Measurements from ENCODE around the gene CLC. TPM values are rescaled to one million over a fixed set of nuclear protein-coding genes. Genes with fewer than 3 reads are reported as not detected.
"Not testable (repeated sequence)": the region's sequence is repeated elsewhere in the genome, so short reads cannot be mapped to it uniquely, and the experiment has no call there.

CLC gene
- total and polyA plus RNA-seq, 2 donors (not counting 1 experiment from before 2014, with no cell fraction given) = 0.33 TPM; not detected in 1

- CTCF ChIA-PET; POLR2A ChIA-PET; H3K36me3 ChIP-seq (replicated peaks in 1 of 2; ENCODE audit: control extremely low read depth in 1 of 2, control insufficient read depth in 1 of 2, extremely low read depth in 1 of 2, insufficient read depth in 2 of 2, low read length in 1 of 2); intact Hi-C loops (cut with micrococcal nuclease); H3K27ac ChIP-seq (ENCODE audit: low read length in 2 of 2); H3K4me3 Mint-ChIP-seq; H4K20me1 ChIP-seq (ENCODE audit: control insufficient read depth, insufficient read depth, low read length, poor library complexity, severe bottlenecking); H3K27ac Mint-ChIP-seq; H3K9me3 ChIP-seq (ENCODE audit: control extremely low read depth in 1 of 3, control insufficient read depth in 2 of 3, insufficient read depth in 1 of 3, low read length in 2 of 3); H3K4me1 ChIP-seq (ENCODE audit: control insufficient read depth in 2 of 2, insufficient read depth in 2 of 2, low read length in 2 of 2); H3K79me2 ChIP-seq (ENCODE audit: control insufficient read depth, insufficient read depth, low read length); H2AFZ ChIP-seq (ENCODE audit: insufficient read depth, low read depth, low read length, poor library complexity, severe bottlenecking); DNase-seq; H3K9me3 Mint-ChIP-seq (ENCODE audit: insufficient read depth); H3K4me3 ChIP-seq (ENCODE audit: control extremely low read depth in 1 of 5, extremely low read depth in 1 of 5, insufficient read depth in 1 of 5, low read depth in 2 of 5, low read length in 4 of 5); H3K9ac ChIP-seq (ENCODE audit: low read length); H3K4me1 Mint-ChIP-seq; H3K4me2 ChIP-seq (replicated peaks; ENCODE audit: low read depth, low read length, poor library complexity, severe bottlenecking); ATAC-seq (ENCODE audit: low read depth): not testable (repeated sequence)
- WGBS (ENCODE audit: insufficient coverage) = no CpG with 5 or more reads among the region's 1 CpG
- H3K27me3 ChIP-seq (replicated peaks in 1 of 4; ENCODE audit: control extremely low read depth in 1 of 4, control insufficient read depth in 3 of 4, insufficient read depth in 4 of 4, low read length in 3 of 4) = peaks cover 0 to 22% (median 10%) of the 10 kb centered on the region in 4 experiments
- H3K27me3 Mint-ChIP-seq = peaks cover 44% of the 10 kb centered on the region
Observed at GRCh38 chr19:39761851-39762250, 24.0 kb upstream of the CLC start.

DNA sequence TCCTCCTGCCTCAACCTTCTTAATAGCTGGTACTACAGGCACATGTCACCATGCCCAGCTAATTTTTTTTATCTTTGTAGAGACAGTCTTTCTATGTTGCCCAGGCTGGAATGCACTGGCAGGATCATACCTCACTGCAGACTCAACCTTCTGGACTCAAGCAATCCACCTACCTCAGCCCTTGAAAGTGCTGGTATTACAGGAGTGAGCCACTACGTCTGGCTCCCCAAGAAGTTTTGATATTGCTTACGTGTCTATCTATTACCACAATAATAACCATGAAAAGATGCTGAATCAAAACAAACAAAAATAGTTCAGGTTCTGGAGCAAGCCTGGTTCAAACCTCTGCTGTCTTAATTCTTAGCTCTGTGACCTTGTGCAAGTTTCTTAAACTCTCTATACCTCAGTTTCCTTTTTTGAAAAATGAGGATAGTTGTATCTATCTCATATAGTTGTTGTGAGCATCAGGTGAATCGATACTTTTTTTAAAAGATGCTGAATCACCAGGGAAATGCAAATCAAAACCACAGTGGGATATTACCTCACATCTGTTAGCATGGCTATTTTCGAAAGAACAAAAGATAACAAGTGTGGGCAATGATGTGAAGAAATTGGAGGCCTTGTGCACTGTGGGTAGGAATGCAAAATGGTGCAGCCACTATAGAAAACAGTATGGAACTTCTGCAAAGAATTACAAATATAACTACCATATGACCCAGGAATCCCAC, 21.8 kb upstream of the CLC start:
- Histone ChIP-seq H3K27ac (ENCODE audit: low read length in 2 of 2) (no peak overlapping the region), H3K9me3 (ENCODE audit: control extremely low read depth in 1 of 3, control insufficient read depth in 2 of 3, insufficient read depth in 1 of 3, low read length in 2 of 3) (peaks cover 0 to 3% (median 0%) of the 10 kb centered on the region in 3 donors), H3K79me2 (ENCODE audit: control insufficient read depth, insufficient read depth, low read length) (no peaks in the 10 kb centered on the region), H3K4me1 (ENCODE audit: control insufficient read depth in 2 of 2, insufficient read depth in 2 of 2, low read length in 2 of 2) (no peaks in the 10 kb centered on the region), H3K4me3 (ENCODE audit: control extremely low read depth in 1 of 5, extremely low read depth in 1 of 5, insufficient read depth in 1 of 5, low read depth in 2 of 5, low read length in 4 of 5) (no peak overlapping the region), H3K27me3 (replicated peaks in 1 of 4; ENCODE audit: control extremely low read depth in 1 of 4, control insufficient read depth in 3 of 4, insufficient read depth in 4 of 4, low read length in 3 of 4) (peaks cover 0 to 22% (median 10%) of the 10 kb centered on the region in 4 experiments), H3K4me2 (replicated peaks; ENCODE audit: low read depth, low read length, poor library complexity, severe bottlenecking) (no peak overlapping the region), H3K36me3 (replicated peaks in 1 of 2; ENCODE audit: control extremely low read depth in 1 of 2, control insufficient read depth in 1 of 2, extremely low read depth in 1 of 2, insufficient read depth in 2 of 2, low read length in 1 of 2) (no peaks in the 10 kb centered on the region), H3K9ac (ENCODE audit: low read length) (no peak overlapping the region), H4K20me1 (ENCODE audit: control insufficient read depth, insufficient read depth, low read length, poor library complexity, severe bottlenecking) (no peaks in the 10 kb centered on the region), H2AFZ (ENCODE audit: insufficient read depth, low read depth, low read length, poor library complexity, severe bottlenecking) (no peak overlapping the region)
- Mint-ChIP-seq H3K27ac (no peak overlapping the region), H3K27me3 (peaks cover 46% of the 10 kb centered on the region), H3K4me3 (no peak overlapping the region), H3K9me3 (ENCODE audit: insufficient read depth) (no peaks in the 10 kb centered on the region), H3K4me1 (no peaks in the 10 kb centered on the region)
- DNase-seq (no peak), ATAC-seq (ENCODE audit: low read depth) (no peak)
- no peak for TF ChIP-seq EZH2 (IDR thresholded peaks at IDR 0.05; ENCODE audit: borderline replicate concordance, insufficient read depth, low read depth, low read length, poor library complexity, severe bottlenecking)
- TF ChIP-seq, protein P1, sequence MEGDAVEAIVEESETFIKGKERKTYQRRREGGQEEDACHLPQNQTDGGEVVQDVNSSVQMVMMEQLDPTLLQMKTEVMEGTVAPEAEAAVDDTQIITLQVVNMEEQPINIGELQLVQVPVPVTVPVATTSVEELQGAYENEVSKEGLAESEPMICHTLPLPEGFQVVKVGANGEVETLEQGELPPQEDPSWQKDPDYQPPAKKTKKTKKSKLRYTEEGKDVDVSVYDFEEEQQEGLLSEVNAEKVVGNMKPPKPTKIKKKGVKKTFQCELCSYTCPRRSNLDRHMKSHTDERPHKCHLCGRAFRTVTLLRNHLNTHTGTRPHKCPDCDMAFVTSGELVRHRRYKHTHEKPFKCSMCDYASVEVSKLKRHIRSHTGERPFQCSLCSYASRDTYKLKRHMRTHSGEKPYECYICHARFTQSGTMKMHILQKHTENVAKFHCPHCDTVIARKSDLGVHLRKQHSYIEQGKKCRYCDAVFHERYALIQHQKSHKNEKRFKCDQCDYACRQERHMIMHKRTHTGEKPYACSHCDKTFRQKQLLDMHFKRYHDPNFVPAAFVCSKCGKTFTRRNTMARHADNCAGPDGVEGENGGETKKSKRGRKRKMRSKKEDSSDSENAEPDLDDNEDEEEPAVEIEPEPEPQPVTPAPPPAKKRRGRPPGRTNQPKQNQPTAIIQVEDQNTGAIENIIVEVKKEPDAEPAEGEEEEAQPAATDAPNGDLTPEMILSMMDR (IDR thresholded peaks at IDR 0.05) = no peak
- WGBS (ENCODE audit: insufficient coverage) = 75% methylated on average over 2 of the region's 4 CpGs
- intact Hi-C loops (cut with micrococcal nuclease) = no loop called here
- POLR2A ChIA-PET = no interaction called here
- CTCF ChIA-PET = interaction anchor here (0.5 kb wide), 1 partner anchor 402 kb away, joined by 5 read pairs; no protein-coding TSS in a partner anchor
